ENCODE data around the gene GIGYF2. TPM values are rescaled to one million over a fixed set of nuclear protein-coding genes. Genes with fewer than 3 reads are reported as not detected.

The GIGYF2 gene
- polyA plus RNA-seq, 1 of the 3 experiments (the other 2 are of a cell fraction) = 12.8 TPM

DNA sequence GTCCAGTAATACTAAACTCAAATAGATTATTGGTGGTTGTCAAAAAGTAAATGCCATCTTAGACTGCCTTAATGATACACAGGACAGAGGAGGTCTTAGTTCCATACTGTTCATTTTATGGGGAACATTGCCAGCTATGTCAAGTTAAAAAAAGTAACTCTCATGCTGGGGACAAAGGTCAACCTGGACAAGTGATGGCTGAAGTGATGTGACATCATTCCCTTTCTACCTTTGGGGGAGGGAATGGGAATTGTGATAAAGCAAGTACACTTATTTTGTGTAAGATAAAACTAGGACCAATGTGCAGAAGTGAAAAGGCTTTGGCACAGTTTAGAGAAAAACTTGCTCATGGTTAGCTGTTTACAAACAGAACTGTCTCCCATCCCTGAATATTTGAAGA is 148.9 kb downstream of the GIGYF2 start:
- H3K4me3 ChIP-seq (ENCODE audit: low read depth in 2 of 2, low read length in 1 of 2) = no peak overlapping the region
- no peak overlapping the region for H2AFZ ChIP-seq (ENCODE audit: low read depth)
- H3F3A ChIP-seq (replicated peaks; ENCODE audit: insufficient read depth) = no peaks in the 10 kb centered on the region
- TF ChIP-seq NFIC (IDR thresholded peaks at IDR 0.05; ENCODE audit: borderline replicate concordance) = no peak
- TF ChIP-seq, protein P1, sequence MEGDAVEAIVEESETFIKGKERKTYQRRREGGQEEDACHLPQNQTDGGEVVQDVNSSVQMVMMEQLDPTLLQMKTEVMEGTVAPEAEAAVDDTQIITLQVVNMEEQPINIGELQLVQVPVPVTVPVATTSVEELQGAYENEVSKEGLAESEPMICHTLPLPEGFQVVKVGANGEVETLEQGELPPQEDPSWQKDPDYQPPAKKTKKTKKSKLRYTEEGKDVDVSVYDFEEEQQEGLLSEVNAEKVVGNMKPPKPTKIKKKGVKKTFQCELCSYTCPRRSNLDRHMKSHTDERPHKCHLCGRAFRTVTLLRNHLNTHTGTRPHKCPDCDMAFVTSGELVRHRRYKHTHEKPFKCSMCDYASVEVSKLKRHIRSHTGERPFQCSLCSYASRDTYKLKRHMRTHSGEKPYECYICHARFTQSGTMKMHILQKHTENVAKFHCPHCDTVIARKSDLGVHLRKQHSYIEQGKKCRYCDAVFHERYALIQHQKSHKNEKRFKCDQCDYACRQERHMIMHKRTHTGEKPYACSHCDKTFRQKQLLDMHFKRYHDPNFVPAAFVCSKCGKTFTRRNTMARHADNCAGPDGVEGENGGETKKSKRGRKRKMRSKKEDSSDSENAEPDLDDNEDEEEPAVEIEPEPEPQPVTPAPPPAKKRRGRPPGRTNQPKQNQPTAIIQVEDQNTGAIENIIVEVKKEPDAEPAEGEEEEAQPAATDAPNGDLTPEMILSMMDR (IDR thresholded peaks at IDR 0.05) = no peak
- TF ChIP-seq EZH2phosphoT487 (IDR thresholded peaks at IDR 0.05; ENCODE audit: borderline replicate concordance, low read depth) = no peak
- no peak for TF ChIP-seq RCOR1 (IDR thresholded peaks at IDR 0.05; ENCODE audit: low read length)
- no peak for TF ChIP-seq JUND (IDR thresholded peaks at IDR 0.05)
- no peak for TF ChIP-seq NRF1 (IDR thresholded peaks at IDR 0.05; ENCODE audit: low read depth, low read length)
- TF ChIP-seq FOSL2 (IDR thresholded peaks at IDR 0.05; ENCODE audit: borderline replicate concordance, low read depth) = no peak
- TF ChIP-seq MEF2A (IDR thresholded peaks at IDR 0.05; ENCODE audit: borderline replicate concordance, low read depth) = no peak
- TF ChIP-seq RFX5 (IDR thresholded peaks at IDR 0.05; ENCODE audit: low read length) = no peak
- TF ChIP-seq SIN3A (IDR thresholded peaks at IDR 0.05; ENCODE audit: borderline replicate concordance, low read depth, low read length) = no peak
- no peak for TF ChIP-seq EP300 (IDR thresholded peaks at IDR 0.05; ENCODE audit: borderline replicate concordance in 1 of 2, low read depth in 1 of 2, low read length in 1 of 2)
- TF ChIP-seq POLR2AphosphoS5 (IDR thresholded peaks at IDR 0.05; ENCODE audit: low read depth, low read length) = no peak
- no peak for TF ChIP-seq CHD2 (IDR thresholded peaks at IDR 0.05; ENCODE audit: low read length, partially characterized antibody)
- TF ChIP-seq, protein P2, sequence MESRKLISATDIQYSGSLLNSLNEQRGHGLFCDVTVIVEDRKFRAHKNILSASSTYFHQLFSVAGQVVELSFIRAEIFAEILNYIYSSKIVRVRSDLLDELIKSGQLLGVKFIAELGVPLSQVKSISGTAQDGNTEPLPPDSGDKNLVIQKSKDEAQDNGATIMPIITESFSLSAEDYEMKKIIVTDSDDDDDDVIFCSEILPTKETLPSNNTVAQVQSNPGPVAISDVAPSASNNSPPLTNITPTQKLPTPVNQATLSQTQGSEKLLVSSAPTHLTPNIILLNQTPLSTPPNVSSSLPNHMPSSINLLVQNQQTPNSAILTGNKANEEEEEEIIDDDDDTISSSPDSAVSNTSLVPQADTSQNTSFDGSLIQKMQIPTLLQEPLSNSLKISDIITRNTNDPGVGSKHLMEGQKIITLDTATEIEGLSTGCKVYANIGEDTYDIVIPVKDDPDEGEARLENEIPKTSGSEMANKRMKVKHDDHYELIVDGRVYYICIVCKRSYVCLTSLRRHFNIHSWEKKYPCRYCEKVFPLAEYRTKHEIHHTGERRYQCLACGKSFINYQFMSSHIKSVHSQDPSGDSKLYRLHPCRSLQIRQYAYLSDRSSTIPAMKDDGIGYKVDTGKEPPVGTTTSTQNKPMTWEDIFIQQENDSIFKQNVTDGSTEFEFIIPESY (IDR thresholded peaks at IDR 0.05; ENCODE audit: borderline replicate concordance, low read depth) = no peak
- TF ChIP-seq REST (IDR thresholded peaks at IDR 0.05; ENCODE audit: low read depth, low read length) = no peak
- TF ChIP-seq GATA2 (CRISPR knock-in tag; IDR thresholded peaks at IDR 0.05) = no peak
- H3K27ac ChIP-seq (ENCODE audit: low read depth in 2 of 2, low read length in 1 of 2) = no peak overlapping the region
- H3K79me2 ChIP-seq (ENCODE audit: insufficient read depth) = no peaks in the 10 kb centered on the region
- peaks cover 68 to 71% of the 10 kb centered on the region in 2 experiments for H3K36me3 ChIP-seq (replicated peaks in 1 of 2; ENCODE audit: control insufficient read depth in 1 of 2, insufficient read depth in 2 of 2, low read length in 1 of 2)
- no peak overlapping the region for H3K9ac ChIP-seq
- no peaks in the 10 kb centered on the region for H3K27me3 ChIP-seq (ENCODE audit: insufficient read depth)
- DNase-seq = no peak
- H3K4me1 ChIP-seq (ENCODE audit: control insufficient read depth in 1 of 2, insufficient read depth in 2 of 2, low read depth in 1 of 2, low read length in 1 of 2) = no peaks in the 10 kb centered on the region
- H3K9me3 ChIP-seq = no peaks in the 10 kb centered on the region
- no peak overlapping the region for H3K4me2 ChIP-seq
- no peaks in the 10 kb centered on the region for H3K9me2 ChIP-seq
- ChIA-PET CTCF (interaction anchor here (0.6 kb wide), 1 partner anchor 185 kb away, joined by 3 read pairs; no protein-coding TSS in a partner anchor), POLR2A (no interaction called here)
- H4K20me1 ChIP-seq (ENCODE audit: insufficient read depth) = no peaks in the 10 kb centered on the region
